ENCODE results near the gene MIS18BP1.
"Not testable (repeated sequence)": the region's sequence is repeated elsewhere in the genome, so short reads cannot be mapped to it uniquely, and the experiment has no call there.

The MIS18BP1 gene
- total RNA-seq: 42.7 to 76.8 reads per million in 2 donors

GRCh38 chr14:45253070-45253753 is at the start of gene MIS18BP1:
Gene MIS18BP1 (minus strand): TSS chr14:45253202. CDS start chr14:45247286, 5,916 bp downstream.
- peak; percentile 78 to 98 (median 90) for DNase-seq

- no peak for DNase-seq
Measured at GRCh38 chr14:45298423-45299117, 45.6 kb upstream of the MIS18BP1 start.

GRCh38 chr14:45294796-45295195 is 41.8 kb upstream of the MIS18BP1 start:
- DNase-seq: not testable (repeated sequence)

GRCh38 chr14:45290547-45290946 is 37.5 kb upstream of the MIS18BP1 start:
- DNase-seq: peak in 1 of 5 experiments; percentile 25

- DNase-seq: no peak
Measured at GRCh38 chr14:45287610-45288009, 34.6 kb upstream of the MIS18BP1 start.

- no peak for DNase-seq
Measured at GRCh38 chr14:45284802-45285201, 31.8 kb upstream of the MIS18BP1 start.

GRCh38 chr14:45281731-45282400 is 28.9 kb upstream of the MIS18BP1 start:
- DNase-seq: not testable (repeated sequence)

- DNase-seq: no peak
Measured at GRCh38 chr14:45271858-45272537, 19.0 kb upstream of the MIS18BP1 start.

- DNase-seq: no peak
Measured at GRCh38 chr14:45270031-45270430, 17.0 kb upstream of the MIS18BP1 start.

GRCh38 chr14:45267071-45267470 is 14.1 kb upstream of the MIS18BP1 start:
- no peak for DNase-seq

- DNase-seq: no peak
Measured at GRCh38 chr14:45262637-45263036, 9.6 kb upstream of the MIS18BP1 start.

- DNase-seq: no peak
Measured at GRCh38 chr14:45261209-45261608, 8.2 kb upstream of the MIS18BP1 start.

- peak in 1 of 5 experiments; percentile 6 for DNase-seq
Measured at GRCh38 chr14:45258805-45259204, 5.8 kb upstream of the MIS18BP1 start.

- peak in 1 of 5 experiments; percentile 5 for DNase-seq
Measured at GRCh38 chr14:45258073-45258472, 5.1 kb upstream of the MIS18BP1 start.

- DNase-seq: no peak
Measured at GRCh38 chr14:45254771-45255170, 1.8 kb upstream of the MIS18BP1 start.

- peak in 1 of 5 experiments; percentile 4 for DNase-seq
Measured at GRCh38 chr14:45253754-45254310, 830 bp upstream of the MIS18BP1 start.

- DNase-seq: peak in 1 of 5 experiments; percentile 52
Measured at GRCh38 chr14:45252366-45253069, 484 bp downstream of the MIS18BP1 start.

GRCh38 chr14:45251912-45252311 is 1.1 kb downstream of the MIS18BP1 start:
- peak in 1 of 5 experiments; percentile 69 for DNase-seq

GRCh38 chr14:45249856-45250575 is 3.0 kb downstream of the MIS18BP1 start:
- peak in 1 of 5 experiments; percentile 72 for DNase-seq

GRCh38 chr14:45247427-45247826 is 5.6 kb downstream of the MIS18BP1 start:
- DNase-seq: no peak

- peak in 1 of 5 experiments; percentile 60 for DNase-seq
Measured at GRCh38 chr14:45246691-45247090, 6.3 kb downstream of the MIS18BP1 start.

Data from T-helper 2 cell (primary cell).